HepG2 (cell line): ENCODE measurements around the gene LAMA5. TPM values are rescaled to one million over a fixed set of nuclear protein-coding genes. Genes with fewer than 3 reads are reported as not detected.

ENCODE experiments used
- ARNT ChIP-seq: fragments of 450-650 bp; IDR thresholded peaks from 2 replicates; pipeline ENCODE4 v1.6.1; 2017
- ATF1 ChIP-seq: IDR thresholded peaks from 2 replicates; pipeline ENCODE4 v1.6.1; 2016; ENCODE audit warnings: mild to moderate bottlenecking, control low read depth
- DPF2 ChIP-seq: sonication (generic); formaldehyde crosslinking; IDR thresholded peaks from 2 replicates; pipeline ENCODE4 v1.4.0; 2020; ENCODE audit warnings: mild to moderate bottlenecking, low read depth, missing genetic modification reagents, borderline replicate concordance
- EEA1 ChIP-seq: sonication (generic); formaldehyde crosslinking; IDR thresholded peaks from 2 replicates; pipeline ENCODE4 v1.5.1; 2020; ENCODE audit warnings: mild to moderate bottlenecking, missing genetic modification reagents, borderline replicate concordance
- ESRRA ChIP-seq: sonication (generic); formaldehyde crosslinking; IDR thresholded peaks from 2 replicates; pipeline ENCODE4 v1.5.1; 2020; ENCODE audit warnings: mild to moderate bottlenecking, low read depth, missing genetic modification reagents
- FOSL1 ChIP-seq: sonication (generic); formaldehyde crosslinking; IDR thresholded peaks from 2 replicates; pipeline ENCODE4 v1.9.0; 2021; ENCODE audit warnings: missing genetic modification reagents, borderline replicate concordance
- GTF3A ChIP-seq: sonication (generic); formaldehyde crosslinking; conservative IDR thresholded peaks from 2 replicates; pipeline ENCODE4 v1.4.0; 2020; ENCODE audit warnings: mild to moderate bottlenecking, missing genetic modification reagents
- HMGA1 ChIP-seq: sonication (generic); formaldehyde crosslinking; conservative IDR thresholded peaks from 2 replicates; pipeline ENCODE4 v1.4.0; 2020; ENCODE audit warnings: missing genetic modification reagents
- HMGXB4 ChIP-seq, 2 experiments: sonication (generic) in 1 of 2; formaldehyde crosslinking in 1 of 2; IDR thresholded peaks; 2 replicates each; pipeline versions ENCODE4 v1.4.0 to v1.6.1; 2018 to 2020; ENCODE audit warnings: missing genetic modification reagents in 2 of 2, borderline replicate concordance in 1 of 2, low read depth in 1 of 2, mild to moderate bottlenecking in 1 of 2, missing biosample characterization in 1 of 2
- HOXA9 ChIP-seq: sonication (generic); formaldehyde crosslinking; IDR thresholded peaks from 2 replicates; pipeline ENCODE4 v1.8.1; 2022; ENCODE audit warnings: missing genetic modification reagents, mild to moderate bottlenecking, moderate library complexity, borderline replicate concordance
- NPAS2 ChIP-seq: sonication (generic); formaldehyde crosslinking; IDR thresholded peaks from 2 replicates; pipeline ENCODE4 v1.8.0; 2022; ENCODE audit warnings: mild to moderate bottlenecking, missing genetic modification reagents, borderline replicate concordance
- POGK ChIP-seq: sonication (generic); formaldehyde crosslinking; conservative IDR thresholded peaks from 2 replicates; pipeline ENCODE4 v1.8.0; 2022; ENCODE audit warnings: mild to moderate bottlenecking, moderate library complexity, missing genetic modification reagents
- RARG ChIP-seq: sonication (generic); formaldehyde crosslinking; IDR thresholded peaks from 2 replicates; pipeline ENCODE4 v1.4.0; 2020; ENCODE audit warnings: low read depth, mild to moderate bottlenecking, missing genetic modification reagents
- SKIL ChIP-seq: sonication (generic); formaldehyde crosslinking; IDR thresholded peaks from 2 replicates; pipeline ENCODE4 v1.8.0; 2022; ENCODE audit warnings: missing genetic modification reagents, mild to moderate bottlenecking, moderate library complexity, borderline replicate concordance
- SMAD3 ChIP-seq: sonication (generic); formaldehyde crosslinking; IDR thresholded peaks from 2 replicates; pipeline ENCODE4 v1.4.0; 2020; ENCODE audit warnings: missing genetic modification reagents
- SYNCRIP ChIP-seq: fragments of 200-400 bp; formaldehyde crosslinking; IDR thresholded peaks from 2 replicates; pipeline ENCODE4 v1.6.1; 2018; ENCODE audit warnings: mild to moderate bottlenecking, low read depth, low read length; ENCODE audit not compliant: insufficient read depth
- TCF7L2 ChIP-seq: IDR thresholded peaks from 2 replicates; pipeline ENCODE4 v1.6.1; 2011; ENCODE audit warnings: mild to moderate bottlenecking, low read depth, low read length, moderate library complexity
- ZBTB2 ChIP-seq: sonication (generic); formaldehyde crosslinking; IDR thresholded peaks from 2 replicates; pipeline ENCODE4 v1.8.0; 2022; ENCODE audit warnings: low read depth, missing genetic modification reagents
- ZNF24 ChIP-seq: fragments of 450-650 bp; IDR thresholded peaks from 2 replicates; pipeline ENCODE4 v1.6.1; 2017; ENCODE audit warnings: antibody characterized with exemption, mild to moderate bottlenecking
- ZNF564 ChIP-seq: sonication (generic); formaldehyde crosslinking; IDR thresholded peaks from 2 replicates; pipeline ENCODE4 v1.8.1; 2023; ENCODE audit warnings: mild to moderate bottlenecking, missing genetic modification reagents
- ZNF816 ChIP-seq: sonication (generic); formaldehyde crosslinking; IDR thresholded peaks from 2 replicates; pipeline ENCODE4 v1.8.0; 2022; ENCODE audit warnings: missing genetic modification reagents, mild to moderate bottlenecking, borderline replicate concordance
- ZSCAN20 ChIP-seq: sonication (generic); formaldehyde crosslinking; IDR thresholded peaks from 2 replicates; pipeline ENCODE4 v1.4.0; 2020; ENCODE audit warnings: missing genetic modification reagents, mild to moderate bottlenecking, borderline replicate concordance
- polyA plus RNA-seq, 8 experiments: library from polyadenylated mRNA; depleted of rRNA in 3 of 8; stranded (reverse) in 7 of 8; unstranded in 1 of 8; fragments of >200 nt; fragmentation: Illumina TruSeq in 4 of 8; extraction: Trizol in 4 of 8; gene quantifications; 2 replicates each; pipeline versions ENCODE4 v1.2.1 to v1.2.3, GENCODE V29; 2011 to 2016; ENCODE audit warnings: low read depth in 4 of 8, missing spikeins in 1 of 8, mixed read lengths in 1 of 8; ENCODE audit not compliant: insufficient read depth in 1 of 8
- total RNA-seq, 5 experiments: library from RNA; depleted of rRNA; stranded (reverse); fragments of >200 nt; fragmentation: Illumina TruSeq; extraction: Trizol; gene quantifications; 2 replicates each; pipeline ENCODE4 v1.2.3, GENCODE V29; 2016; ENCODE audit warnings: low read depth in 1 of 5

Gene LAMA5
- total and polyA plus RNA-seq, 2 of the 13 experiments (the other 11 are each of a cell fraction or from before 2014, with no cell fraction given), result 21.0 to 44.7 TPM

- TF ChIP-seq NPAS2 (CRISPR knock-in tag) (no peak), RARG (no peak), ARNT (no peak), SMAD3 (CRISPR knock-in tag) (peak; percentile 73; the same call in 1 of the 2 replicates), ZNF564 (CRISPR knock-in tag) (no peak), HMGA1 (no peak), POGK (CRISPR knock-in tag) (peak; percentile 58; the same call in 1 of the 2 replicates), HMGXB4 (CRISPR knock-in tag; IDR thresholded peaks at IDR 0.05; ENCODE audit: borderline replicate concordance in 1 of 2, low read depth in 1 of 2) (peak; percentile 90 to 95), FOSL1 (CRISPR knock-in tag) (peak; percentile 5; the same call in 1 of the 2 replicates), DPF2 (CRISPR knock-in tag) (no peak), ZSCAN20 (CRISPR knock-in tag) (0 out of 2 replicates have a peak, but pooled peaks have one; percentile 58), ESRRA (CRISPR knock-in tag) (peak; percentile 47; the same call in 1 of the 2 replicates), ATF1 (CRISPR knock-in tag) (no peak), EEA1 (CRISPR knock-in tag) (no peak), ZBTB2 (CRISPR knock-in tag) (no peak), ZNF816 (CRISPR knock-in tag) (no peak), TCF7L2 (no peak), GTF3A (no peak), ZNF24 (no peak), SYNCRIP (no peak), HOXA9 (CRISPR knock-in tag) (no peak), SKIL (CRISPR knock-in tag) (no peak)
These were observed 15.4 kb upstream of the LAMA5 start (continued) for GRCh38 chr20:62382306-62383198.
